ENCODE data around the gene ANKRD24.
"Not testable (repeated sequence)": the region's sequence is repeated elsewhere in the genome, so short reads cannot be mapped to it uniquely, and the experiment has no call there.

ANKRD24 gene

DNA sequence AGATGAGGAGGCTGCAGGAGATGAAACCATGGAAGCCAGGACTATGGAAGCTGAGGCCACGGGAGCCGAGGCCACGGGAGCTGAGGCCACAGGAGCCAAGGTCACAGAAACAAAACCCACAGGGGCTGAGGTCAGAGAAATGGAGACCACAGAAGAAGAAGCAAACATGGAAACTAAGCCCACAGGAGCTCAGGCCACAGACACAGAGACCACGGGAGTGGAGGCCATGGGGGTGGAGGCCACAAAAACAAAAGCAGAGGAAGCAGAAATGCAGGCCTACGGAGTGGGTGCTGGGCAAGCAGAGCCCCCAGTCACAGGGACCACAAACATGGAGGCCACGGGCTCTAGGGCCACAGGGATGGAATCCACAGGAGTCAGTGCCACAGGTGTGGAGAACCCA lies 34.4 kb downstream of the ANKRD24 start:
- peak overlapping the region; percentile 27 for H3K23ac ChIP-seq (ENCODE audit: low read depth, low read length, poor library complexity)
- H3K27ac ChIP-seq (replicated peaks; ENCODE audit: low read length): no peak overlapping the region
- H2AK5ac ChIP-seq (ENCODE audit: low read depth, low read length): no peak overlapping the region
- no peak overlapping the region for H2BK120ac ChIP-seq (ENCODE audit: low read depth, low read length)
- H3K9me3 ChIP-seq (replicated peaks in 1 of 2; ENCODE audit: control insufficient read depth in 2 of 2, insufficient read depth in 1 of 2, low read depth in 1 of 2, low read length in 2 of 2): peaks cover 0 to 2% of the 10 kb centered on the region in 2 donors
- H2BK15ac ChIP-seq (ENCODE audit: low read length): no peak overlapping the region
- H4K8ac ChIP-seq (ENCODE audit: low read depth, low read length): no peak overlapping the region
- H3K4me2 ChIP-seq (ENCODE audit: insufficient read depth, low read length, poor library complexity, severe bottlenecking): no peak overlapping the region
- no peak overlapping the region for H3K9ac ChIP-seq (ENCODE audit: low read depth, low read length, poor library complexity)
- no peak overlapping the region for H4K91ac ChIP-seq (ENCODE audit: low read depth, low read length, poor library complexity)
- peak overlapping the region; percentile 31 for H3K14ac ChIP-seq (ENCODE audit: low read length)
- no peak overlapping the region for H2BK5ac ChIP-seq (ENCODE audit: low read length)
- no peaks in the 10 kb centered on the region for H3K4me1 ChIP-seq (ENCODE audit: control insufficient read depth in 2 of 2, insufficient read depth in 1 of 2, low read depth in 1 of 2, low read length in 2 of 2)
- H2BK12ac ChIP-seq (ENCODE audit: low read length): no peak overlapping the region
- peaks cover 0 to 17% (median 0%) of the 10 kb centered on the region in 3 experiments for H3K27me3 ChIP-seq (ENCODE audit: control insufficient read depth in 3 of 3, insufficient read depth in 3 of 3, low read depth in 1 of 3, low read length in 3 of 3)
- H3K79me1 ChIP-seq (ENCODE audit: low read depth, low read length): no peaks in the 10 kb centered on the region
- H3K18ac ChIP-seq (ENCODE audit: low read length): no peak overlapping the region
- WGBS, 2 donors (ENCODE audit: extremely low coverage in 2 of 2, insufficient read length in 2 of 2, insufficient replicate concordance in 1 of 2): no CpG with 5 or more reads among the region's 6 CpGs
- no peak overlapping the region for H2AFZ ChIP-seq (ENCODE audit: low read length)
- DNase-seq (ENCODE audit: low spot score): no peak
- no peak overlapping the region for H3K4ac ChIP-seq (ENCODE audit: low read length)
- no peaks in the 10 kb centered on the region for H3K36me3 ChIP-seq (replicated peaks in 1 of 2; ENCODE audit: control insufficient read depth in 2 of 2, insufficient read depth in 2 of 2, low read length in 2 of 2)
- H3K4me3 ChIP-seq (ENCODE audit: low read length in 2 of 2): no peak overlapping the region

DNA sequence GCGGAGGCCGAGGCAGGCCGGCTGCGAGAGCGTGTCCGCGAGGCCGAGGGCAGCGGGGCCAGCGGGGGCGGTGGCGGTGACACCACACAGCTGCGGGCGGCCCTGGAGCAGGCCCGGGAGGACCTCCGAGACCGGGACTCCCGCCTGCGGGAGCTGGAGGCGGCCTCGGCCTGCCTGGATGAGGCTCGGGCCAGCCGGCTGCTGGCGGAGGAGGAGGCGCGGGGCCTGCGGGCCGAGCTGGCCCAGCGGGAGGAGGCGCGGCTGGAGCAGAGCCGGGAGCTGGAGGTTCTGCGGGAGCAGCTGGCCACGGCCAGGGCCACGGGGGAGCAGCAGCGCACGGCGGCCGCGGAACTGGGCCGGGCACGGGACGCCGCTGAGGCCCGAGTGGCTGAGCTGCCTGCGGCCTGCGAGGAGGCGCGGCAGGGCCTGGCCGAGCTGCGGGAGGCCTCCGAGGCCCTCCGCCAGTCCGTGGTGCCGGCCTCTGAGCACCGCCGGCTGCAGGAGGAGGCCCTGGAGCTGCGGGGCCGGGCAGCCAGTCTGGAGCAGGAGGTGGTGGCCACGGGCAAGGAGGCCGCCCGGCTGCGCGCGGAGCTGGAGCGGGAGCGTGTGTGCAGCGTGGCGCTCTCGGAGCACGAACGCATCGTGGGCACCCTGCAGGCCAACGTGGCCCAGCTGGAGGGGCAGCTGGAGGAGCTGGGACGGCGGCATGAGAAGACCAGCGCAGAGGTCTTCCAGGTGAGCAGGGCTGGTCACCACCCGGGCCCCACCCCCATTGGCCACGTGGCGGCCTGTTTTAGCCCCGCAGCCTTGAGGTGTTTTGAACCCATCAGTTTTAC lies 35.2 kb downstream of the ANKRD24 start:
- Histone ChIP-seq H3K27me3 (ENCODE audit: control insufficient read depth in 3 of 3, insufficient read depth in 3 of 3, low read depth in 1 of 3, low read length in 3 of 3) (peaks cover 0 to 12% (median 0%) of the 10 kb centered on the region in 3 experiments), H3K79me1 (ENCODE audit: low read depth, low read length) (no peaks in the 10 kb centered on the region), H3K4me2 (ENCODE audit: insufficient read depth, low read length, poor library complexity, severe bottlenecking) (no peak overlapping the region), H3K4me3 (ENCODE audit: low read length in 2 of 2) (no peak overlapping the region), H2BK12ac (ENCODE audit: low read length) (peak overlapping the region; percentile 10), H2BK5ac (ENCODE audit: low read length) (no peak overlapping the region), H2AK5ac (ENCODE audit: low read depth, low read length) (no peak overlapping the region), H3K18ac (ENCODE audit: low read length) (peak overlapping the region; percentile 80), H3K14ac (ENCODE audit: low read length) (no peak overlapping the region), H3K36me3 (replicated peaks in 1 of 2; ENCODE audit: control insufficient read depth in 2 of 2, insufficient read depth in 2 of 2, low read length in 2 of 2) (no peaks in the 10 kb centered on the region), H3K9ac (ENCODE audit: low read depth, low read length, poor library complexity) (no peak overlapping the region), H2BK15ac (ENCODE audit: low read length) (no peak overlapping the region), H3K4ac (ENCODE audit: low read length) (no peak overlapping the region), H3K9me3 (replicated peaks in 1 of 2; ENCODE audit: control insufficient read depth in 2 of 2, insufficient read depth in 1 of 2, low read depth in 1 of 2, low read length in 2 of 2) (peaks cover 0 to 2% of the 10 kb centered on the region in 2 donors), H3K23ac (ENCODE audit: low read depth, low read length, poor library complexity) (peak overlapping the region; percentile 65), H3K27ac (replicated peaks; ENCODE audit: low read length) (no peak overlapping the region), H3K4me1 (ENCODE audit: control insufficient read depth in 2 of 2, insufficient read depth in 1 of 2, low read depth in 1 of 2, low read length in 2 of 2) (no peaks in the 10 kb centered on the region), H4K8ac (ENCODE audit: low read depth, low read length) (no peak overlapping the region), H2BK120ac (ENCODE audit: low read depth, low read length) (no peak overlapping the region), H2AFZ (ENCODE audit: low read length) (no peak overlapping the region), H4K91ac (ENCODE audit: low read depth, low read length, poor library complexity) (no peak overlapping the region)
- DNase-seq (ENCODE audit: low spot score): no peak
- no CpG with 5 or more reads among the region's 81 CpGs for WGBS, 2 donors (ENCODE audit: extremely low coverage in 2 of 2, insufficient read length in 2 of 2, insufficient replicate concordance in 1 of 2)

DNA sequence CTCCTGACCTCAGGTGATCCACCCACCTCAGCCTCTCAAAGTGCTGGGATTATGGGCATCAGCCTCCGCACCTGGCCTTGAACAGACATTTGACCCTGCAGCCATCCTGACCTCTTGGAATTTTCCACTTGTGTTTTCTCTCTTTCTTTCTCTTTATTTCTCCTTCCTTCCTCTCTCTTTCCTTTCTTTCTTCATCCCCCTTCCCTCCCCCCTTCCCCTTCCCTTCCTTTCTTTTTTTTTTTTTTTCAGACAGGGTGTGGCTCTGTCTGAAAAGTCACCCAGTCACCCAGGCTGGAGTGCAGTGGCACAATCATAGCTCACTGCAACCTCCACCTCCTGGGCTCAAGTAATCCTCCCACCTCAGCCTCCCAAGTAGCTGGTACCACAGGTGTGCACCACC lies 36.0 kb downstream of the ANKRD24 start:
- H2BK120ac ChIP-seq (ENCODE audit: low read depth, low read length); H3K14ac ChIP-seq (ENCODE audit: low read length); H3K79me1 ChIP-seq (ENCODE audit: low read depth, low read length); H2BK5ac ChIP-seq (ENCODE audit: low read length); H3K23ac ChIP-seq (ENCODE audit: low read depth, low read length, poor library complexity); H2AK5ac ChIP-seq (ENCODE audit: low read depth, low read length); H3K9ac ChIP-seq (ENCODE audit: low read depth, low read length, poor library complexity); H3K4me2 ChIP-seq (ENCODE audit: insufficient read depth, low read length, poor library complexity, severe bottlenecking); H3K4ac ChIP-seq (ENCODE audit: low read length); H4K91ac ChIP-seq (ENCODE audit: low read depth, low read length, poor library complexity); H3K18ac ChIP-seq (ENCODE audit: low read length); H3K9me3 ChIP-seq (replicated peaks in 1 of 2; ENCODE audit: control insufficient read depth in 2 of 2, insufficient read depth in 1 of 2, low read depth in 1 of 2, low read length in 2 of 2); H3K27ac ChIP-seq (replicated peaks; ENCODE audit: low read length); H3K4me3 ChIP-seq (ENCODE audit: low read length in 2 of 2); H4K8ac ChIP-seq (ENCODE audit: low read depth, low read length); H2BK15ac ChIP-seq (ENCODE audit: low read length); H3K4me1 ChIP-seq (ENCODE audit: control insufficient read depth in 2 of 2, insufficient read depth in 1 of 2, low read depth in 1 of 2, low read length in 2 of 2); H2BK12ac ChIP-seq (ENCODE audit: low read length); H2AFZ ChIP-seq (ENCODE audit: low read length); H3K27me3 ChIP-seq (ENCODE audit: control insufficient read depth in 3 of 3, insufficient read depth in 3 of 3, low read depth in 1 of 3, low read length in 3 of 3); H3K36me3 ChIP-seq (replicated peaks in 1 of 2; ENCODE audit: control insufficient read depth in 2 of 2, insufficient read depth in 2 of 2, low read length in 2 of 2); DNase-seq (ENCODE audit: low spot score): not testable (repeated sequence)
- no CpG with 5 or more reads among the region's 1 CpG for whole genome bisulfite sequencing, 2 donors (ENCODE audit: extremely low coverage in 2 of 2, insufficient read length in 2 of 2, insufficient replicate concordance in 1 of 2)

DNA sequence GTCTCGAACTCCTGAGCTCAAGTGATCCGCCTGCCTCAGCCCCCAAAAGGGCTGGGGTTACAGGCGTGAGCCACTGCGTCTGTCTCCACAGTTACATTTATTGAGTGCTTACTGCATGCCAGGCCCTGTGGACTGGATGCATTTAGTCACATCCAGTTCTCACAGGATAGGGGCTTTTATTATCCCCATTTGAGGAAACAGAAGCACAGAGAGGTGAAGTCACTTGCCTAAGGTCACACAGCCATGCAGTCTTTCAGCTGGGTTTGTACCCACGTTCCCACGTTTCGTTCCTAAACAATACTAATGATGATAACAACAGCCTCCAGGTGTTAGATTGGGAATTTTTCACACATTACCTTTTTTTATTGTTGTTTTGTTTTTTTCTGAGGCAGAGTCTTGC lies 37.7 kb downstream of the ANKRD24 start:
- Histone ChIP-seq H3K4ac (ENCODE audit: low read length) (no peak overlapping the region), H3K79me1 (ENCODE audit: low read depth, low read length) (no peaks in the 10 kb centered on the region), H3K4me2 (ENCODE audit: insufficient read depth, low read length, poor library complexity, severe bottlenecking) (no peak overlapping the region), H3K27me3 (ENCODE audit: control insufficient read depth in 3 of 3, insufficient read depth in 3 of 3, low read depth in 1 of 3, low read length in 3 of 3) (no peaks in the 10 kb centered on the region), H2AFZ (ENCODE audit: low read length) (no peak overlapping the region), H3K27ac (replicated peaks; ENCODE audit: low read length) (no peak overlapping the region), H3K4me3 (ENCODE audit: low read length in 2 of 2) (no peak overlapping the region), H2BK12ac (ENCODE audit: low read length) (no peak overlapping the region), H3K4me1 (ENCODE audit: control insufficient read depth in 2 of 2, insufficient read depth in 1 of 2, low read depth in 1 of 2, low read length in 2 of 2) (peaks cover 0 to 6% of the 10 kb centered on the region in 2 donors), H2AK5ac (ENCODE audit: low read depth, low read length) (no peak overlapping the region), H3K36me3 (replicated peaks in 1 of 2; ENCODE audit: control insufficient read depth in 2 of 2, insufficient read depth in 2 of 2, low read length in 2 of 2) (no peaks in the 10 kb centered on the region), H2BK15ac (ENCODE audit: low read length) (no peak overlapping the region), H2BK5ac (ENCODE audit: low read length) (no peak overlapping the region), H3K14ac (ENCODE audit: low read length) (no peak overlapping the region), H4K8ac (ENCODE audit: low read depth, low read length) (no peak overlapping the region), H3K18ac (ENCODE audit: low read length) (no peak overlapping the region), H4K91ac (ENCODE audit: low read depth, low read length, poor library complexity) (no peak overlapping the region), H2BK120ac (ENCODE audit: low read depth, low read length) (no peak overlapping the region), H3K9ac (ENCODE audit: low read depth, low read length, poor library complexity) (no peak overlapping the region), H3K23ac (ENCODE audit: low read depth, low read length, poor library complexity) (no peak overlapping the region), H3K9me3 (replicated peaks in 1 of 2; ENCODE audit: control insufficient read depth in 2 of 2, insufficient read depth in 1 of 2, low read depth in 1 of 2, low read length in 2 of 2) (peaks cover 0 to 2% of the 10 kb centered on the region in 2 donors)
- no peak for DNase-seq (ENCODE audit: low spot score)
- no CpG with 5 or more reads among the region's 7 CpGs for WGBS, 2 donors (ENCODE audit: extremely low coverage in 2 of 2, insufficient read length in 2 of 2, insufficient replicate concordance in 1 of 2)

Data from neuronal stem cell (in vitro differentiated cells).